ENCODE data around the gene FERMT3. TPM values are rescaled to one million over a fixed set of nuclear protein-coding genes. Genes with fewer than 3 reads are reported as not detected.
A peak's percentile ranks its signal among the peaks of the same experiment; 100 is the strongest.

The FERMT3 gene
- total and polyA plus RNA-seq, 2 of the 13 experiments (the other 11 are each of a cell fraction or from before 2014, with no cell fraction given), result 0.29 TPM; not detected in 1

DNA sequence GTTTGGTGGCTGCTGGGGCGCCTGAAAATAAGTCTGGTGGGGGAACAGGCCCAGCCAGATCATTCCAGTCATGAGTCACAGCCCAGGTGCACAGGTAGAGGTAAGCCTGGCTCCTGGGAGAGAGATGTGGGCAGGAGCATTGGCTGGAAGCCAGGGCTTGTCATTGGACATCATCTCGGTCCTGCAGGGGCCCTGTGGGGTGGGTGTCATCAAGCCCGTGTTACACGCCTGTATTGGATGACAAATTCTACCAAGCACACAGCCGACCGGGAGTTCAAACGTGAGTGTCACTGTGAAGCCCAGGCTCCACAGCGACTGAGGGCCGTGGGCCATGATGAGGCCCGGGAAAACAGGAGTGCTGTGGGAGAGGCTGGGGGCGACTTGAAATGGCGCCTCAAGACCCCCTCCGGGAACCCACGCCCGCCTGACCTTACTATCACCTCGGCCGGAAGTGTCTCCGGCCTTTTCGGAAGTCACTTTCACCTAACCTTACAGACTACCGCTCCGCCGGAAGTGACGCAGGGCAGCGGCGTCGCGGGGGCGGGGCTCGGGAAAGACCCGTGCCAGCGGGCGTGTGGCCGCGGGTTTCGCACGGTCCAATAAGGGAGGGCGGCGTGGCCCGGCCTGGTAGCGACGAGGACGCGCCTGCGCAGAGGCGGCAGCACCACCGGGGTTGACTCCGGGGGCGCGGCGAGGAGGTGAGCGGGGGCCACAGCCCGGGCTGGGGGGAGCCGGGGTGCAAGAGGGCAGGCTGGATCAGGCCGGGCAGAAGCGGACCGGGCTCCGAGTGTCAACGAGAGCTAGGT lies 34.1 kb downstream of the FERMT3 start, which contains the start of gene FKBP2 (continued):
- TF ChIP-seq, protein P1, sequence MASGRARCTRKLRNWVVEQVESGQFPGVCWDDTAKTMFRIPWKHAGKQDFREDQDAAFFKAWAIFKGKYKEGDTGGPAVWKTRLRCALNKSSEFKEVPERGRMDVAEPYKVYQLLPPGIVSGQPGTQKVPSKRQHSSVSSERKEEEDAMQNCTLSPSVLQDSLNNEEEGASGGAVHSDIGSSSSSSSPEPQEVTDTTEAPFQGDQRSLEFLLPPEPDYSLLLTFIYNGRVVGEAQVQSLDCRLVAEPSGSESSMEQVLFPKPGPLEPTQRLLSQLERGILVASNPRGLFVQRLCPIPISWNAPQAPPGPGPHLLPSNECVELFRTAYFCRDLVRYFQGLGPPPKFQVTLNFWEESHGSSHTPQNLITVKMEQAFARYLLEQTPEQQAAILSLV (CRISPR knock-in tag; IDR thresholded peaks at IDR 0.05; ENCODE audit: borderline replicate concordance), result peak; percentile 51; the same call in 1 of the 2 replicates
- TF ChIP-seq ZNF577 (CRISPR knock-in tag; IDR thresholded peaks at IDR 0.05; ENCODE audit: borderline replicate concordance, low read depth) (no peak), ZNF335 (CRISPR knock-in tag; IDR thresholded peaks at IDR 0.05) (peak; percentile 39; the same call in 1 of the 2 replicates), CREB1 (IDR thresholded peaks at IDR 0.05) (peak; percentile 93), CREB1 (CRISPR knock-in tag; IDR thresholded peaks at IDR 0.05) (peak; percentile 97), ZNF891 (CRISPR knock-in tag; IDR thresholded peaks at IDR 0.05) (peak; percentile 69; the same call in 1 of the 2 replicates), ZC3H4 (CRISPR knock-in tag; IDR thresholded peaks at IDR 0.05; ENCODE audit: borderline replicate concordance) (no peak), ZFY (CRISPR knock-in tag; IDR thresholded peaks at IDR 0.05) (peak; percentile 67), PPARG (CRISPR knock-in tag; conservative IDR thresholded peaks at IDR 0.05) (no peak; the same call in 1 of the 2 replicates), ZNF788 (CRISPR knock-in tag; IDR thresholded peaks at IDR 0.05; ENCODE audit: borderline replicate concordance) (peak; percentile 38; the same call in 1 of the 2 replicates), POLR2A (IDR thresholded peaks at IDR 0.05; ENCODE audit: insufficient read depth in 1 of 2, low read depth in 2 of 2, low read length in 2 of 2) (peak in 1 of 2 experiments; percentile 88; a peak in 2 of 4 replicates), TBX2 (CRISPR knock-in tag; IDR thresholded peaks at IDR 0.05; ENCODE audit: borderline replicate concordance) (peak; percentile 67), GABPA (IDR thresholded peaks at IDR 0.05; ENCODE audit: low read depth, low read length) (no peak), GABPA (CRISPR knock-in tag; IDR thresholded peaks at IDR 0.05; ENCODE audit: low read depth) (peak; percentile 95), ETV5 (CRISPR knock-in tag; IDR thresholded peaks at IDR 0.05; ENCODE audit: borderline replicate concordance) (peak; percentile 95), MED1 (CRISPR knock-in tag; IDR thresholded peaks at IDR 0.05) (peak; percentile 81), ARID2 (CRISPR knock-in tag; IDR thresholded peaks at IDR 0.05; ENCODE audit: borderline replicate concordance) (no peak)
- TF ChIP-seq, protein P2, sequence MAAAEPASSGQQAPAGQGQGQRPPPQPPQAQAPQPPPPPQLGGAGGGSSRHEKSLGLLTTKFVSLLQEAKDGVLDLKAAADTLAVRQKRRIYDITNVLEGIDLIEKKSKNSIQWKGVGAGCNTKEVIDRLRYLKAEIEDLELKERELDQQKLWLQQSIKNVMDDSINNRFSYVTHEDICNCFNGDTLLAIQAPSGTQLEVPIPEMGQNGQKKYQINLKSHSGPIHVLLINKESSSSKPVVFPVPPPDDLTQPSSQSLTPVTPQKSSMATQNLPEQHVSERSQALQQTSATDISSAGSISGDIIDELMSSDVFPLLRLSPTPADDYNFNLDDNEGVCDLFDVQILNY (CRISPR knock-in tag; conservative IDR thresholded peaks at IDR 0.05), result 0 out of 2 replicates have a peak, but pooled peaks have one; percentile 61
- TF ChIP-seq, protein P3, sequence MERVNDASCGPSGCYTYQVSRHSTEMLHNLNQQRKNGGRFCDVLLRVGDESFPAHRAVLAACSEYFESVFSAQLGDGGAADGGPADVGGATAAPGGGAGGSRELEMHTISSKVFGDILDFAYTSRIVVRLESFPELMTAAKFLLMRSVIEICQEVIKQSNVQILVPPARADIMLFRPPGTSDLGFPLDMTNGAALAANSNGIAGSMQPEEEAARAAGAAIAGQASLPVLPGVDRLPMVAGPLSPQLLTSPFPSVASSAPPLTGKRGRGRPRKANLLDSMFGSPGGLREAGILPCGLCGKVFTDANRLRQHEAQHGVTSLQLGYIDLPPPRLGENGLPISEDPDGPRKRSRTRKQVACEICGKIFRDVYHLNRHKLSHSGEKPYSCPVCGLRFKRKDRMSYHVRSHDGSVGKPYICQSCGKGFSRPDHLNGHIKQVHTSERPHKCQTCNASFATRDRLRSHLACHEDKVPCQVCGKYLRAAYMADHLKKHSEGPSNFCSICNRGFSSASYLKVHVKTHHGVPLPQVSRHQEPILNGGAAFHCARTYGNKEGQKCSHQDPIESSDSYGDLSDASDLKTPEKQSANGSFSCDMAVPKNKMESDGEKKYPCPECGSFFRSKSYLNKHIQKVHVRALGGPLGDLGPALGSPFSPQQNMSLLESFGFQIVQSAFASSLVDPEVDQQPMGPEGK (CRISPR knock-in tag; IDR thresholded peaks at IDR 0.05), result peak; percentile 50; the same call in 1 of the 2 replicates
- TF ChIP-seq, protein P4, sequence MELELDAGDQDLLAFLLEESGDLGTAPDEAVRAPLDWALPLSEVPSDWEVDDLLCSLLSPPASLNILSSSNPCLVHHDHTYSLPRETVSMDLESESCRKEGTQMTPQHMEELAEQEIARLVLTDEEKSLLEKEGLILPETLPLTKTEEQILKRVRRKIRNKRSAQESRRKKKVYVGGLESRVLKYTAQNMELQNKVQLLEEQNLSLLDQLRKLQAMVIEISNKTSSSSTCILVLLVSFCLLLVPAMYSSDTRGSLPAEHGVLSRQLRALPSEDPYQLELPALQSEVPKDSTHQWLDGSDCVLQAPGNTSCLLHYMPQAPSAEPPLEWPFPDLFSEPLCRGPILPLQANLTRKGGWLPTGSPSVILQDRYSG (CRISPR knock-in tag; IDR thresholded peaks at IDR 0.05), result no peak
- TF ChIP-seq, protein P5, sequence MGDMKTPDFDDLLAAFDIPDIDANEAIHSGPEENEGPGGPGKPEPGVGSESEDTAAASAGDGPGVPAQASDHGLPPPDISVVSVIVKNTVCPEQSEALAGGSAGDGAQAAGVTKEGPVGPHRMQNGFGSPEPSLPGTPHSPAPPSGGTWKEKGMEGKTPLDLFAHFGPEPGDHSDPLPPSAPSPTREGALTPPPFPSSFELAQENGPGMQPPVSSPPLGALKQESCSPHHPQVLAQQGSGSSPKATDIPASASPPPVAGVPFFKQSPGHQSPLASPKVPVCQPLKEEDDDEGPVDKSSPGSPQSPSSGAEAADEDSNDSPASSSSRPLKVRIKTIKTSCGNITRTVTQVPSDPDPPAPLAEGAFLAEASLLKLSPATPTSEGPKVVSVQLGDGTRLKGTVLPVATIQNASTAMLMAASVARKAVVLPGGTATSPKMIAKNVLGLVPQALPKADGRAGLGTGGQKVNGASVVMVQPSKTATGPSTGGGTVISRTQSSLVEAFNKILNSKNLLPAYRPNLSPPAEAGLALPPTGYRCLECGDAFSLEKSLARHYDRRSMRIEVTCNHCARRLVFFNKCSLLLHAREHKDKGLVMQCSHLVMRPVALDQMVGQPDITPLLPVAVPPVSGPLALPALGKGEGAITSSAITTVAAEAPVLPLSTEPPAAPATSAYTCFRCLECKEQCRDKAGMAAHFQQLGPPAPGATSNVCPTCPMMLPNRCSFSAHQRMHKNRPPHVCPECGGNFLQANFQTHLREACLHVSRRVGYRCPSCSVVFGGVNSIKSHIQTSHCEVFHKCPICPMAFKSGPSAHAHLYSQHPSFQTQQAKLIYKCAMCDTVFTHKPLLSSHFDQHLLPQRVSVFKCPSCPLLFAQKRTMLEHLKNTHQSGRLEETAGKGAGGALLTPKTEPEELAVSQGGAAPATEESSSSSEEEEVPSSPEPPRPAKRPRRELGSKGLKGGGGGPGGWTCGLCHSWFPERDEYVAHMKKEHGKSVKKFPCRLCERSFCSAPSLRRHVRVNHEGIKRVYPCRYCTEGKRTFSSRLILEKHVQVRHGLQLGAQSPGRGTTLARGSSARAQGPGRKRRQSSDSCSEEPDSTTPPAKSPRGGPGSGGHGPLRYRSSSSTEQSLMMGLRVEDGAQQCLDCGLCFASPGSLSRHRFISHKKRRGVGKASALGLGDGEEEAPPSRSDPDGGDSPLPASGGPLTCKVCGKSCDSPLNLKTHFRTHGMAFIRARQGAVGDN (CRISPR knock-in tag; IDR thresholded peaks at IDR 0.05), result peak; percentile 89
